GM11168 (cell line): ENCODE results near the gene LSG1.

ENCODE experiments used
- in situ Hi-C: fragments of 300-500 bp; cut with MboI; formaldehyde crosslinking; loops from one replicate; pipeline ENCODE4 v1.12.0; 2022; ENCODE audit warnings: low sequenced_read_pairs; ENCODE audit not compliant: unreplicated experiment

LSG1 gene

GRCh38 chr3:194688200-194688740 lies 16.3 kb upstream of the LSG1 start:
- in situ Hi-C loops, result loop anchor here (25.0 kb wide), 3 partner anchors 274 to 849 kb away; partner anchors contain the start of gene PPP1R2

GRCh38 chr3:194687638-194688199 lies 15.7 kb upstream of the LSG1 start:
- in situ Hi-C loops, result loop anchor here (25.0 kb wide), 3 partner anchors 275 to 850 kb away; partner anchors contain the start of gene PPP1R2

- in situ Hi-C loops, result loop anchor here (25.0 kb wide), 3 partner anchors 275 to 850 kb away; partner anchors contain the start of gene PPP1R2
Observed at GRCh38 chr3:194686816-194687637, 15.0 kb upstream of the LSG1 start.

- in situ Hi-C loops, result loop anchor here (25.0 kb wide), 3 partner anchors 276 to 851 kb away; partner anchors contain the start of gene PPP1R2
Observed at GRCh38 chr3:194686414-194686815, 14.4 kb upstream of the LSG1 start.

GRCh38 chr3:194685718-194686413 lies 13.9 kb upstream of the LSG1 start, which contains the start of gene FAM43A:
Gene FAM43A, plus strand, starts transcription at chr3:194685883. Its CDS starts 944 bp downstream, at chr3:194686827.
- in situ Hi-C loops, result loop anchor here (25.0 kb wide), 3 partner anchors 276 to 851 kb away; partner anchors contain the start of gene PPP1R2

GRCh38 chr3:194685065-194685717 lies 13.2 kb upstream of the LSG1 start:
- in situ Hi-C loops, result loop anchor here (25.0 kb wide), 3 partner anchors 277 to 852 kb away; partner anchors contain the start of gene PPP1R2

GRCh38 chr3:194683380-194683779 lies 11.4 kb upstream of the LSG1 start:
- in situ Hi-C loops, result loop anchor here (25.0 kb wide), 3 partner anchors 279 to 854 kb away; partner anchors contain the start of gene PPP1R2

GRCh38 chr3:194682694-194683310 lies 10.8 kb upstream of the LSG1 start:
- in situ Hi-C loops, result loop anchor here (25.0 kb wide), 3 partner anchors 279 to 854 kb away; partner anchors contain the start of gene PPP1R2

- in situ Hi-C loops, result loop anchor here (25.0 kb wide), 3 partner anchors 280 to 855 kb away; partner anchors contain the start of gene PPP1R2
Observed at GRCh38 chr3:194682189-194682693, 10.2 kb upstream of the LSG1 start.

GRCh38 chr3:194680888-194681615 lies 9.1 kb upstream of the LSG1 start:
- in situ Hi-C loops, result loop anchor here (25.0 kb wide), 3 partner anchors 281 to 856 kb away; partner anchors contain the start of gene PPP1R2

- in situ Hi-C loops, result loop anchor here (10.0 to 25.0 kb wide), 4 partner anchors 286 to 861 kb away; partner anchors contain the start of gene PPP1R2
Observed at GRCh38 chr3:194676471-194676870, 4.5 kb upstream of the LSG1 start.

GRCh38 chr3:194675680-194676079 lies 3.7 kb upstream of the LSG1 start:
- in situ Hi-C loops, result loop anchor here (10.0 to 25.0 kb wide), 4 partner anchors 287 to 862 kb away; partner anchors contain the start of gene PPP1R2

GRCh38 chr3:194675081-194675640 lies 3.2 kb upstream of the LSG1 start:
- in situ Hi-C loops, result loop anchor here (10.0 to 25.0 kb wide), 4 partner anchors 287 to 862 kb away; partner anchors contain the start of gene PPP1R2

GRCh38 chr3:194673761-194674160 lies 1.8 kb upstream of the LSG1 start:
- in situ Hi-C loops, result loop anchor here (10.0 kb wide), 1 partner anchor 581 kb away; no protein-coding TSS in a partner anchor

GRCh38 chr3:194672876-194673275 lies 885 bp upstream of the LSG1 start:
- in situ Hi-C loops, result loop anchor here (10.0 kb wide), 1 partner anchor 582 kb away; no protein-coding TSS in a partner anchor

- in situ Hi-C loops, result loop anchor here (10.0 kb wide), 1 partner anchor 583 kb away; no protein-coding TSS in a partner anchor
Observed at GRCh38 chr3:194671511-194671899, 486 bp downstream of the LSG1 start.

GRCh38 chr3:194667363-194667762 lies 4.6 kb downstream of the LSG1 start:
- in situ Hi-C loops, result no loop called here
